HG03521 (cell line): ENCODE data around the gene MAPK11.

ENCODE experiments used
- ATAC-seq: cut with Tn5 transposase; IDR thresholded peaks from one replicate; pipeline ENCODE4 v1.9.1; 2021; ENCODE audit warnings: mild to moderate bottlenecking, moderate library complexity; ENCODE audit not compliant: unreplicated experiment

The MAPK11 gene

DNA sequence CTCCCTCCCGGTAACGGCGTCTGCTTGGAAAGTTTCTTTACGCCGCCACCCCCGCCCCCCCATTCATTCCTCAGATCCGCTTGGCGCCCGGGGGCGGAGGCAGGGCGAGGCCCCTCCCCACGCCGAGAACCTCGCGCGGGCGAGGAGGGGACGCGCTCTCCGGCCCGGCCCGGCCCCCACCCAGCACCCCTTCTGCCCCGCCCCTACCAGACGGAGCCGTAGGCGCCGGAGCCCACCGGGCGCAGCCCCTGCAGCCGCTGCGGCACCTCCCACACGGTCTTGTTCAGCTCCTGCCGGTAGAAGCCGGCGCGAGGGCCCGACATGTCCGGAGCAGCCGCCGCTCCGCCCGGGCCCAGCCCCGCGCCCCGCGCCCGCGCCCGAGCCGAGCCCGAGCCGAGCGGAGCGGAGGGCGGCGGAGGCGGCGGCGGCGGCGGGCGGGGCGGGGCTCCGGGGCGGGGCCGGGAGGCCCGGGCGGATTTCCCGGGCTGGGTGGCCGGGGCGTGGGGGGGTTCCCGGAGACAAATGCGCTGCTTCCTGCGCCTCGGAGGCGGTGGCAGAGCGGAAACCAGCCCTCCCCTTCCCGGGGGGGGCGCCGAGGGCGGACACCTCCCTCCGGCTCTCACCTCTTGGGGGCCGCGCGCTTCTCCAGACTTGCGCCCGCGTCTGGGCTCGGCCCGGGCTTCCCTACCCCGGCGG lies at the start of gene MAPK11:
Gene MAPK11, minus strand, starts transcription at position 411 of the 696 bp plus-strand sequence. Its CDS starts 88 bp downstream, at position 323.
- ATAC-seq = peak; percentile 30

- no peak for ATAC-seq
Measured at GRCh38 chr22:50319503-50319951, 49.3 kb upstream of the MAPK11 start.

GRCh38 chr22:50318698-50319411 lies 48.7 kb upstream of the MAPK11 start:
- no peak for ATAC-seq

DNA sequence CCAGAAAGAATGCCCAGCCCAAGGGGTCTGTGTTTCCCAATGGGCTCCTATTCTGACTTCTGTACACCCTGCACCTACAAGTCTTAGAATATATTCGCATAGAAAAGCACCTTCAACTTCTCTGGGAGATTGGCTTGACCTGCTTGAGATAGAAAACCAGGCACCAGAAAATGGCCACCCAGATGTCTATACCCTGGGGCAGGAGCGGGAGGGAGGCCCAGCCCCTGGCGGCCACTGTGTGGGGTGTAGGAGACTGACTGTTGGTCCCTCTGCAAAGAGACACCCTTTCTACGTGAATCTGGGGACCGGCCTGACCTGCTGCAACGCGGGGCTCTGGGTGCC lies 48.1 kb upstream of the MAPK11 start:
- no peak for ATAC-seq

GRCh38 chr22:50317674-50318073 lies 47.5 kb upstream of the MAPK11 start:
- no peak for ATAC-seq

GRCh38 chr22:50317178-50317577 lies 47.0 kb upstream of the MAPK11 start:
- no peak for ATAC-seq

- ATAC-seq = no peak
Measured at GRCh38 chr22:50316114-50317065, 46.2 kb upstream of the MAPK11 start.

DNA sequence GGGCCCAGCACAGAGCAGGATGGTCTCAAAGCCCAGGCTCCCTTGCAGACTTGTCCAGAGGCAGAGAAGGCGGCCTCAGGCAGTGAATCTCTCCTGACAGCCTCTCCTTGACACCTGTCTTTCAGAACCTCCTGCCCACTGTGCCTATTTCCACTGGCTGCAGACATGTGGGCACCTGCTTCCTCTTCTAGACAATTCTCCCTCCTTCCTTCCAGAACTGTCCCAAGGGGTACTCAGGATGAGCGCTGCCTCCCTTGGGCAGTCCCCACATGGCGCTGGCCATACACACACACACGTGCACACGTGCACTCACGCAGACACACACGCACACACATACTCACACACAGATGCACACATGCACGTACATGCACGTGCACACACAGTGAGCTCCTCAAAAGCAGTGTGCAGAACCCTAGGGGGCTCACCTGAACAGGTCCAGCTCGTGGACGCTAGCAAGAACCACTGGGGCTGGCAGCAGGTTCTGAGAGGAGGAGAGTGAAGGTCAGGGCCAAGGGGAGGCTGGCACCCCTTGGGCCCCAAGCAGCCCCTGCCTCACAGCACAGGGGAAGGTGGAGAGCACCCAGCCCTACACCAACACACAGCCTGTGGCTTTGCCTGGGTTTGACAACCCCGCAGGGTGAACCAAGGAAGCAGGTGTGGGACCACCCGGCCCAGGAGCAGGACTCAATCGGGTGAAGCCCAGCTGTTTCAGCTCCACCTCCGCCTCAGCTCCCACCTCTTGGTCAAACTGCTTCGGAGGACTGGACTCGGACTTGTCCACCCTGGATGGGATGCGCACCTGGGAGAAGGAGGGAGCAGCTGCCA lies 45.3 kb upstream of the MAPK11 start:
- ATAC-seq = no peak

GRCh38 chr22:50314455-50315288 lies 44.5 kb upstream of the MAPK11 start:
- peak; percentile 66 for ATAC-seq

- ATAC-seq = no peak
Measured at GRCh38 chr22:50314081-50314454, 43.9 kb upstream of the MAPK11 start.

DNA sequence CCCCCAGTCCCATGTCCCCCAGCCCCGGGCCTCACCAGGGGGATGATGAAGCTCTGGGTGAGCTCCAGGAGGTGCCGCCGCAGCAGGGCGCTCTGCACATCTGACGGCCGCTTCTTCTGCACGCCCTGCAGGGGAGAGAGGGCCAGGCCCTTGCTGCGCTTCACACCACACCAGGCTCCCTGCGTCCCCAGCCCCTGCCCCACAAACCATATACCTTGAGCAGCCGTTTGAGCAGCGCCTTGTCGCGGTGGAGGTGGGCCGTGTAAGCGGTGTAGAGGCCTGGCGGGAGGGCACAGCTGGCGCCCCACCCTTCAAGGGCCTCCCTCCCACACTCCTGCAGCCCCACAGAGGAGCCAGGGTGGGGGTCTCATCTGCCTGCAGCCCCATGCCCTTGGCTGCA lies 43.4 kb upstream of the MAPK11 start:
- no peak for ATAC-seq

DNA sequence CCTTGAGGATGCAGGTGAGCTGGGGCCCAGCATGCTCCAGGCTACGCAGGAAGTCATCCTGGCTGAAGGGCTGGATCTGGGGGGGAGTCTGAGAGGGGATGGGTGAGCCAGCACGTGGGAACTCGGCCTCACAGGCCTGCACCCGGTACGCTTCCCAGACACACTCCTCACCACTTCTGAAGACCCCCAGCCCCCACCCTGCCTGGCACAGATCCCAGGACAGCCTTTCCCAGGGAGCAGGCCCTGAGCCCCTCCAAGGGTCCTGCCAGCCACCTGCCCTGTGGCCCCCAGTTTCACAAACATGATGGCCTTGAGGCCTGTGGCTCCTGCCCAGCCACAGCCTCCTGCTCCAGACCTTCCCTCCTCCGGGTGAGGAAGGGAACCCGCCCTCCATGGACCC lies 42.8 kb upstream of the MAPK11 start:
- ATAC-seq = no peak

DNA sequence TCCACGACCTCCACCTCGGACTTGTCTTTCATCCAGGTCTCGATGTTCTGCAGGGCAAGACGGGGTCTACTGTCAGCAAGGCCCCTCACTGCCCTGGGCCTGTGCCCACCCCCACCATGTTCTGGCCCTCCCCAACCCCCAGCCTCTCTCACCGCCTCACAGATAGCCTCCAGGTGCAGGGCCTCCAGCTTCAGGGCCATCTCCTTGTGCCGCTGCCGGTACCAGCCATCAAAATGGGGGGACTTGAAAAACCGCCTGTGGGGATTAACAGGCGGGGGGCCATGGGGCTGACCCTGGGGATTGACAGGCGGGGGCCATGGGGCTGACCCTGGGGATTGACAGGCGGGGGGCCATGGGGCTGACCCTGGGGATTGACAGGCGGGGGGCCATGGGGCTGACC lies 42.2 kb upstream of the MAPK11 start:
- no peak for ATAC-seq

- ATAC-seq = no peak
Measured at GRCh38 chr22:50311606-50312351, 41.6 kb upstream of the MAPK11 start.

DNA sequence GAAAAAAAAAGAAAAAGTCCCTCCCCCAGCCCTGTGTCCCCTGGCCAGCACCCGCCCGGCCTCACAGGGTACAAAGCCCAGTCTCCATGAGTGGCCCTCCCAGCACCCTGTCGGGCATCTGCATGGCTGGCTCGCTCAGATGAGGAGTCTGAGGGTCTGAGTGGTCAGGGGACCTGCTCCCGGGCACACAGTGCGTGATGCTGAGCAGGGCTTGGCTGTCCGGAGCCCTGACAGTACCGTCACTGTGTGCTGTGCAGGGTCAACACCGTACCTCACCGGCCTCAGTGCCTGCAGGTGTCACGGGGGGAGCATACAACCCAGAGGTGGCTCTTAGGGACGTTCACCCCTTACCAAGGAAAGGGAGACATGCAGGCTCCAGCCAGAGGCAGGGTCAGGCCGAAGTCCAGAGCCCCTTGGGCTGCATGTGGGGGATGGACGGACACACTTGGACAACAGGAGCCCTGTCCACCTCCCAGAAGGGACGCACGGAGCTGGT lies 40.8 kb upstream of the MAPK11 start:
- no peak for ATAC-seq

- no peak for ATAC-seq
Measured at GRCh38 chr22:50310031-50310722, 40.0 kb upstream of the MAPK11 start.

GRCh38 chr22:50309601-50309991 lies 39.4 kb upstream of the MAPK11 start:
- no peak for ATAC-seq

DNA sequence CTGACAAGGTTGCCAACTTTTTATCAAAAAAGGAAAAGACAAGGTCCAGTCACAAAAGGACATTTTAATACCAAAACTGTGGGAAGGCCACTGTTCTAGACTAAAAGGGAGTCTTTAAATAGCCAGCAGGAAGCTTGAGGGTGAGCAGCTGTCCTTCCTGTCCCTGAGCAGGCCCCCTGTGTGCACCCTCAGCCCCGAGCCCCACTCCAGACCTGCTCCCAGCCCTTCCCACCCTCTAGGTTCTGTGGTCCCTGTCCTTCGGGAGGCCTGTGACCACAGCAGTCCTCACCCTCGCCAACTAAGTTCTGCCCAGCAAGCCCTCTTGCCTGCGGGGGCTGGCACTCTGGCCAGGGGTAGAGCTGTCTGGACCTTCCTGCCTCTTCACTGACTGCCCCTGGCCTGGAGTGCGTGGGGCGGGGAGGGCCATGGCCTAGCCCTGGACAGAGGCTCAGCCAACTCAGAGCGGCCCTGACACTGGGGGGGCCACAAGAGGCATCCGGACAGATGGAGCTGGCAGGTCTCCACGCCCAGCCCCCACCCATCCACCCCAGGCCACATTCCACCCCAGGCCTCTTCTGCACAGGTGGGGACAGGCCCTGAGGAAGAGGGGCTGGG lies 38.9 kb upstream of the MAPK11 start:
- no peak for ATAC-seq
